Kidney glomerular epithelial cell (primary cell): ENCODE measurements around the gene IKBIP.
"Not testable (repeated sequence)": the region's sequence is repeated elsewhere in the genome, so short reads cannot be mapped to it uniquely, and the experiment has no call there.

Source experiments
- DNase-seq: peaks from one replicate; lab custom pipeline; 2025; lab: John Stamatoyannopoulos, UW

IKBIP gene

GRCh38 chr12:98644712-98645571, at the start of gene IKBIP, which contains the start of gene APAF1:
IKBIP (minus strand) TSS chr12:98644788; CDS start chr12:98644701, 87 bp downstream.
APAF1 (plus strand) TSS chr12:98645290; CDS start chr12:98648360, 3,070 bp downstream.
- DNase-seq: peak; percentile 92

DNA sequence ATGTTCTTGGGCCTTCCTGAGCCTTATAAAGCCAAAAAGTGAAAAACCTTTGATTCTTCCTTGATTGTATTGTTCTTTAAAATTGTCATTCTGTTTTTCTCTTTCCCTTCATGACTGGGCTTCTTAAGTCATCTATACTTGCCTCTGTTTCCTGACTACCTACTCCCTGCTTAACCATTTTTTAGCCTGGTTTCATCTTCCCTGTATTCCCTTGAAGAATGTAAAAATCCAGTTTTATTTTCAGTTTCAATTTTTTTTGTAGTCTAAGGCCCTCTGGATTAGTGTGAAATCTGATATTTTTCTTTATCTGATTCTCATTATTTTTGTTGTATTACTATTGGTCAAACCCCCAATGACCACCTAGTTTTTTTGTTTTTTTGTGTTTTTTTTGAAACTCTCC, 46.8 kb upstream of the IKBIP start:
- no peak for DNase-seq

GRCh38 chr12:98686603-98687002, 42.0 kb upstream of the IKBIP start:
- DNase-seq: no peak

GRCh38 chr12:98684199-98684598, 39.6 kb upstream of the IKBIP start:
- no peak for DNase-seq

DNA sequence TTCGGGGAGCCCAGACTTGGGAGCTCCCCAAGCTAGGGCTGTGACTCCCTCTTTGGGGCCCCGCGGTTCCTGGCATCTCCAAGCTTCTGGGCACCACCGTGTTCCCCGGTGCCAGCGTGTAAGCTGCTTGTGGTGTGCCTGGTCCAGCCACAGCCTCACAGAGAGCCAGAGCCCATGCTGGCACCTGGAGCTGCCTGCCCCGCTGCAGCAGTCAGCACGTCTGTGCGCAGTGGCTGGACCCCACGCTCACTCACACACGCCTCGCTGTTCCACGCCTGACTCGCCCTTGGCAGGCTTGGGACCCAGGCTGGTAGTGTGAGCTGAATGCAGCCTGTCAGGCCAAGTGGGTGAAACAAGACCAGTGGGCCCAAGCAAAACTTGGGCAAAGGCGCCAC, 35.0 kb upstream of the IKBIP start:
- DNase-seq: no peak

- DNase-seq: no peak
Observed at GRCh38 chr12:98678946-98679610, 34.5 kb upstream of the IKBIP start.

GRCh38 chr12:98678236-98678945, 33.8 kb upstream of the IKBIP start:
- no peak for DNase-seq

DNA sequence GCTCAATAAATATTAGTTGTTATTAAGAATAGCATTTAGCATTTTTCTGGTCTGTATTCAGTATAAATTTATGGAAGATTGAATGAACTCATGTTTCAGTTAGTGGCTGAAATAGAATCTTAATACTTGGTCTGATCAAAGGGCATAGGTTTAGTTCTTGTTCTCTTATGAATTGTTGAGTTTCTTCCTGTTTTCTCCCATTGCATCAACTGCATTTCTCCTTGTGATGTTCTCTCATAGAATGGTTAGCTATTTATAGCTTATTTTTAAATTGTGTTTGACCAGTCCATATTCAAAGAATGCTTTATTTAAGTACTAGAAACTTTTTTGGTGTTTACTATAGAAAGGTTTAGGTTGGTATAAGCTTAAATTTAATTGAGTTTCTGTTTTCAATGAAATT, 30.3 kb upstream of the IKBIP start:
- no peak for DNase-seq

GRCh38 chr12:98671459-98671858, 26.9 kb upstream of the IKBIP start:
- DNase-seq: no peak

- no peak for DNase-seq
Observed at GRCh38 chr12:98669751-98670150, 25.2 kb upstream of the IKBIP start.

GRCh38 chr12:98660521-98660920, 15.9 kb upstream of the IKBIP start:
- no peak for DNase-seq

- DNase-seq: no peak
Observed at GRCh38 chr12:98656289-98657101, 11.9 kb upstream of the IKBIP start.

- peak; percentile 46 for DNase-seq
Observed at GRCh38 chr12:98653866-98654493, 9.4 kb upstream of the IKBIP start.

GRCh38 chr12:98651328-98651727, 6.7 kb upstream of the IKBIP start:
- no peak for DNase-seq

DNA sequence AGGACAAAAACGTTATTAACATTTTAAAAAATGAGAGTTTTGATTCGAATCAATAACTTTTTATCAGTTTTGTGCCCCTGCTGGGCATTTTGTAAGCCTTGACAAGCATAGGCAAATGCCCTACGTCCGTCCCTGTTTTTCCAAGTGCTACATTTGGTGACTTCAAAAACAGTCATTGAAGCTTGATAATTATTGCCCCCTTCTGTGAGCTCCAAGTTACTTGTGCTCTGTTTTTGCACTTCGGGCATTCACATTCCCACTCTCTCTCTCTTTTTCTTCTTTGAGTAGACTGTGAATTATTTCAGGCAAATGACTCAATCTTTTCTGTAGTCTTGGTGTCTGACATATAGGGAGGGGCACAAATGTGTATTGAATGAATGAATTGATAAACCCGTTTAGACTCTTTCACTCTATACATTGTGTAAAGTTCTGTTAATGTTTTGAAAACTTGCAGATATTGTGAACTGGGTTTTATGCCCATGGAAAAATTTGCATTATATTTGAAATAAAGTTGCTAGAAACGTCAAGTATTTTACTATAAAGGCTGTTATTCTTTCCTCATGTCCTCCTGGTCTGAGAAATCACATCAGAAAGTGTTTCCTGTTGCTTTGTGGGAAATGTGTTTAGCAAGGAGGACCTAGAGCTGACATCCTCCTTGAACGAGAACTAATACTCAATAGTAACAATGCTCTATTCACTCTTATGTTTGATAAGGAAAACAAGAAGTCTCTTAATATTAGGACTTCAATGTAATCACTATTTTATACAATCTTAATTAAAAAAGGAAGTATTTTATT, 1.9 kb upstream of the IKBIP start:
- peak; percentile 37 for DNase-seq

- DNase-seq: no peak
Observed at GRCh38 chr12:98645572-98646067, 1.0 kb upstream of the IKBIP start.

- DNase-seq: no peak
Observed at GRCh38 chr12:98644433-98644711, 216 bp downstream of the IKBIP start.

DNA sequence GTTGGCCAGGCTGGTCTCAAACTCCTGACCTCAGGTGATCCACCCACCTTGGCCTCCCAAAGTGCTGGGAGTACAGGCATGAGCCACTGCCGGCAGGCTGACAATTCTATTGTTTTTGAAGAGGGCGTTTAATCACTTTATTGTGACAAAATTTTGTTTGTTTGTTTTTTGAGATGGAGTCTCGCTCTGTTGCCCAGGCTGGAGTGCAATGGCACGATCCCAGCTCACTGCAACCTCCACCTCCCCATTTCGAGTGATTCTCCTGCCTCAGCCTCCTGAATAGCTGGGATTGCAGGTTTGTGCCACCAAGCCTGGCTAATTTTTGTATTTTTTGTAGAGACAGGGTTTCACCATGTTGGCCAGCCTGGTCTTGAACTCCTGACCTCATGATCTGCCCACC, 1.8 kb downstream of the IKBIP start:
- DNase-seq: not testable (repeated sequence)

DNA sequence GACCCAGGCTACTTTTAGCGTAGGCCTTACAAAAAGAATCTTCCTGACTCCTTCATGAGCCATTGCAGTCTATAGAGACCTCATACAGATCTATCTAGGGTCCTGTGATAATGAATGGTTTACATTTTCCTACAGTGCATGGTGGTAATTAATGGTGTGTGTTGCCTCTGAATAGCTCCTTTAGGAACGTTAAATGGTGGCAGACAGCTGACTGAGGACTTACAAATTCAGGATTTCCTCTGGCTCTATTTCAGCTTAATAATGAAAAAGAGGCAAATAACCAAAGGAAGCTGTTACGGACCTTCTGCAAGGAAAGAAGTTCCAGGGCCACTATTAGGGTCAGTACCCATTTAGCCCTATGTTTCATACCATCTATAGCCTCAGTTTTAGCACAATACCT, 5.1 kb downstream of the IKBIP start:
- DNase-seq: no peak

- DNase-seq: no peak
Observed at GRCh38 chr12:98638009-98638408, 6.6 kb downstream of the IKBIP start.

- no peak for DNase-seq
Observed at GRCh38 chr12:98637068-98637467, 7.5 kb downstream of the IKBIP start.
